ENCODE data around the gene SERPINB10.

SERPINB10 gene

DNA sequence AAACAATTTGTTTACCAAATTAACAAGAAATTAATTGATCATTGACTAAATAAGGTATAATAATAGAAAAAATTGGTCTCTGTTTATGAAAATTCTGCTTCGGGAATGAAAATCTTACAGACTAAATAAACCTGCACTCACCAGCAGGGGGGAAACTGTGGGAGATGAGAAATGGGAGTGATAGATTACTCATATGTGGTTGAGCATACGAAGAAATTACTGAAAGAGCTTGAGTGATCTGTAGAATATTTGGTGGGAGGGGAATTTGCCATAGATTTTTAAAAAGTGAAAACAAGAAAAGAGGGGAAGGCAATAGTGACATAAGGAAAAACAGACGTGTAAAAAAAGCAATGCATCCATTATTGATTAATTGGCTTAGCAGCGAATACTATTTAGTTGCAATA is 43.5 kb downstream of the SERPINB10 start:
- no peak for DNase-seq

DNA sequence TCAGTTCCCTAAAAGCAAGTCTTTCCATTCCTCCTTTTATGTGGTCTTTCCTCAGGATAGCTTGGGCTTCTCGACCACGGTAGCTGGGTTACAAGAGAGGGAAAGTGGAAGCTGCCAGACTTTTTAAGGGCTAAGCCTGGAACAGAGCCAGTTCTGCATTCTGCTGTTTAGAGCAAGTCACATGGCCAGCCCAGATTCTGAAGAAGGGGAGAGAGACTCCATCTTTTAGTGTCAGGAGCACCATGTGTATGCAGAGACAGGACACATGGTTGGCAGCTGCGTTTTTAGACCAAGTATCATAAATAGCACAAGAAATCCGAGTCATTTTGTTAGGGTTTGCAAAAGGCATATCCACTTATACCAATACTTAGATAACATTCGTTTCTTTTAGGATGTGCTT is 46.1 kb downstream of the SERPINB10 start:
- DNase-seq = no peak

DNA sequence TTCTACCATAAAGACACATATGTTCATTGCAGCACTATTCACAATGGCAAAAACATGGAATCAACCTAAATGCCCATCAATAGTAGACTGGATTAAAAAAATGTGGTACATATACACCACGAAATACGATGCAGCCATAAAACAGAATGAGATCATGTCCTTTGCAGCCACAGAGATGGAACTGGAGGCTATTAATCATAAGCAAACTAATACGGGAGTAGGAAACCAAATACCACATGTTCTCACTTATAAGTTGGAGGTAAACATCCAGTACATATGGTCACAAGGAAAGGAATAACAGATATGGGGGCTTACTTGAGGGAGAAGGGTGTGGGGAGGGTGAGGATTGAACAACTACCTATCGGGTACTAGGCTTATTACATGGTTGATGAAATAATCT is 49.0 kb downstream of the SERPINB10 start:
- no peak for DNase-seq

DNA sequence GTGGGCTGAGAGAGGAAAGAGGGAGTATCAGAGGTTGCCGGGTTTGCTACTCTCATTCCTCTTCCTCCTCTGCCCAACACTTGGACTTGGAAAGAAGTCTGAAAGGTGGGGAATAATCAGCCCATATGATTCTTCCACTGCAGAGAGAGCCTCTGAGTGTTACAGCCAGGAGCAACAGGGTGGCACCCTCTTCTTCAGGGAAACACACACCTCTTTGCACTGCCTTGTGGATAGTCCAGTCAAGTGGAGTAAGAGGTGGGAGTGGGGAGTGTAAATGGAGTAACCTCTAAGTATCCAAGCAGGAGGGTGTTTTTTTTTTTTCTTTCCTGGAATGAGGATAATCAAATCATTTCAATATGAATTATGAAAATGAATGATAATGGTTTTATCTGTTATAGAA is 53.1 kb downstream of the SERPINB10 start:
- no peak for DNase-seq

DNA sequence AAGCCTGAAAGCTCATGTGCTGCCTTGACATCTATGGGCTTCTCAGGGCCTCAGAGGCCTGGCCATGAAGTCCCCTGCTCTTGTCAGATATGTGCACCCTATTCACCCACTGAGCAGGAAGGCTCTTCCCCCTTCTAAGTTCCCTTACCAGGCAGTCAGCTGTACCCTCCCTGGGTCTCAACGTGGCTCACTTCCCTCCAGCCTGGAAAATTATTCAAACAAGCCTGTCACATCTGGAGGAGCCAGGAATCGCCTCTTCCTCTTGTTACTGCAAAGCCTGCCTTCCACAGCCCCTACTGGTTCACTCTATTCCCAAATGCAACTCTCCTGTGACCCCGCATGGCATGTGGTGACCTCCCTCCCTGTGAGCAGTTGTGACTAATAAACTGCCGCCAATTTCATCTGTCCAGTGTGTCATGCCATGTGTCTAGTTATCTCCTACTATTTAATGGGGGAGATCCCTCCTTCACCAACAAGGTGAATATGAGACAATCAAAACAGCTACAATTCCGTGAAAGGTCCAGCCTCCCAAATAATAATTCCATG is 53.8 kb downstream of the SERPINB10 start:
- no peak for DNase-seq

DNA sequence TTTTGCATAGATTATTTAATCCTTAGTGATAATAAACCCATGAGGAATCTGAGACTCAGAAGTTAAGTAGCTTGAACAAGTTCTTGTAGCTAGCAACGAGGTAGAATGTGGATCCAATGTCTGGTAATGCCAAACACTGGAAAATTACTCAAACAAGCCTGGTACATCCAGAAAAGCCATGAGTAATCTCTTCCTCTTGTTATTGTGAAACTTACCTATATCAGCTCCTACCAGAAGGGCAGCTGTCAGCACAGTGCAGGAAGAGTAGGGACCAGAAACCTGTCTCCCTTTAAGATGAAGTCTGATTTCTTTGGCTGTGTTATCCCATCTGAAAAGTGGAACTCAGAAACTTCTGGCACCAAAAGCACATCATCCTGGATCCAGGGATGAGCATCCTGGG is 54.4 kb downstream of the SERPINB10 start:
- no peak for DNase-seq

DNA sequence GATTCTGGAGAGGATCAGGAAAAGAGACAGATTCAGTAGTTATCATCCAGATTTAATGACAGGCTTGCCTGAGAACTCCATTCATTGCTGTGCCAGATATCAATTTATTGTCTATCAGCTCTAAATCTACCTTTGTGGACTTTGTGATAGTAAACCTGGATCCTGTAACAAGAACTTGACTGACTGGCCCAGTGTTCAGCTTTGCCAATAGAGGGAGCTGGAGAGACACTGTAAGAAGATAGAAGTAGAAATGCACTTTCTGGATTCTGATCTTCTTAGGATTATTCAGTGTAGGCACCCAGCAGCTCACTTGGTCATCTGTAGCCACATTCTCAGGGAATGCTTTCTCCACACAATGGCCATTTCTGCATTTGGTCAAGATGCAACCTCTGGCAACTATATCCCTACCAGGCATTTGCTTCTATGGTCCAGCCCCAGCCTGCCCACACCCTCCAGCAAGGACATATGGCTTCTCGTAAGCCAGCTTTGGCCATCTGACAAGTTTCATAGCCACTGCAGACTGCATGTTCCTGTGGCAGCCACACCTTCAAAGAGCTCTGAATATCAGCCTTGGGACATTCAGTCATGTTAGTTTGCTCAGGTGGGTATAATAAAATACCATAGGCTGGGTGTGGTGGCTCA is 56.0 kb downstream of the SERPINB10 start:
- DNase-seq = peak; percentile 26

DNA sequence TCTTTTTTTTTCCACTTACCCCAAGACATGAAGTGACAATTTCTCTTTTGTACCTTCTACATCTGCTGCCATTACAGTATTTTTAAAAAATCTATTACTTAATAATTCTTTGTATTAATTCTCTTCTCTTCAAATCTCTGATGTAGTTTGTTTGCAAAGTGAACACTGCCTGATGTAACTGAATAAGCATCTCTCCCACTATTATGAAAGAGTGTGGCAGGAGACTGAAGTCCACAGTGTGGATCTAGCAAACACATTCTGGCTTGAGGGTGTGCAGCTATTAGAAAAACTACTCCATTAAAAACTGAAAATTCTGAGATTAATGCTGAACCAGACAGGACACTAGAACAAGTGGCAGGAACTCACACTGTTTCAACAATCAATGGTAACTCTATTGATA is 57.1 kb downstream of the SERPINB10 start:
- no peak for DNase-seq

DNA sequence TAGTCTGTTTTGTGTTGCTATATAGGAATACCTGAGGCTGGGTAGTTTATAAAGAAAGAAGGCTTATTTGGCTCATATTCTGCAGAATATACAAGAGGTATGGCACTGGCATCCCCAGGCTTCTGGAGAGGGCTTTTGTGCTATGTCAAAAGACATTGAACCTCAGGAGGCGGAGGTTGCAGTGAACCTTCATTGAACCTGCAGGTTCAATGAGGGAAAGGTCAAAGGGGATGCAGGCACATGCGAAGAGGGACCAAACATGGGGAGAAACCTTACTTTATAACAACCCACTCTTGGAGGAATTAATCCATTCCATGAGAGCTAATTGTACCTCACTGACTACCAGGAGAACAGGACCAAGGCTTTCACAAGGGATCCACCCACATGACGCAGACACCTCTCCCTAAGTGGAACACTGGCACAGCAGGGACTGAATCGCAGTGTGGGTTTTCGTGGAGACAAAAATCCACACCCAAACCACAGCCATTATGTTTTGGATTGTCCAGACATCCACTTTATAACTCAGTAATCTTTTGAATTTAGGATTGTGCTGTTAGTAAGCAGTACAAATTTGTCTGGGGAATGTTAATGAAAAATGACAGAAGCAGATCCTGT is 58.1 kb downstream of the SERPINB10 start:
- no peak for DNase-seq

DNA sequence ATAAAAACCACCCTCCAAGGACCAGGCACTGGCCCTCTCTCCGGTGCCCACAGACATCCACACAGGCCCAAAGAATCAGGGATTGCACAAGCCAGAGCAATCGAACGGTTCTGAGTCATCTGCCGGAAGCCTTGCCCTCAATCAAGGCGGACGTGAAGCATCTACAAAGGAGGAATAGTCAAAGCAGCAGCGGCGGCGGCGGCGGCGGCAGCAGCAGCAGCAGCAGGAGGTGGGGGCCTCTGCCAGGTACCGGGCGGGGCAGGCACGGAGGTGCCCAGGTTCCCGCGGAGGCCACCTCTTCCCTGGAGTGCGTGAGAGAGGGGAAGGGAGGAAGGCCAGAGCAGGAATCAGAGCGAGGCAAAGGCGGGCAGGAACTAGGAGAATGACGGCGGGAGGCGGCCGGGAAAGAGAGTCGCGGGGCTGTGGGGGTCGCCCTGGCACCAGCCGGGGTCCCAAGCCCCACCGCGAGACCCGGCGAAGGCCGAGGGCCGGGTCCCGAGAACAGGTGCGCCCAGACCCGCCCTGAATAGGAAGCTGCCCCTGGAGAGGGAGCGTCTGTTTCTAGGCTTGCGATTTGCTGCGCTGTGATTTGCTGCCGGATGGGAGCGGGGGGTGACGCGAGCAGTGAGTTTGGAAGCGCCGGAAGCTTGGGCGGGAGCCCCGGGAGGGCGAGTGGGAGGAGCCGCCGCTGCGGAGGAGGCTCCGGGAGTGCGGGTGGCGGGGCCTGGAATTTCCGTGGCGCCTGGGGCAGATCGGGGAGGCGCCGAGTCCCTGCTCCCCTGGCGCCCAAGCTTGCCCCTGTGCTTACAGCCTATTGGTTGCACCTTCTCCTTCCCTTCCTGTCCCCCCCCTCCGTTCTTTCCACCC is 62.4 kb downstream of the SERPINB10 start, which contains the start of gene SERPINB8:
Gene SERPINB8 (plus strand): TSS at position 140 of the 867 bp plus-strand sequence. CDS start 8,228 bp downstream, outside the sequence.
- peak; percentile 49 for DNase-seq

DNA sequence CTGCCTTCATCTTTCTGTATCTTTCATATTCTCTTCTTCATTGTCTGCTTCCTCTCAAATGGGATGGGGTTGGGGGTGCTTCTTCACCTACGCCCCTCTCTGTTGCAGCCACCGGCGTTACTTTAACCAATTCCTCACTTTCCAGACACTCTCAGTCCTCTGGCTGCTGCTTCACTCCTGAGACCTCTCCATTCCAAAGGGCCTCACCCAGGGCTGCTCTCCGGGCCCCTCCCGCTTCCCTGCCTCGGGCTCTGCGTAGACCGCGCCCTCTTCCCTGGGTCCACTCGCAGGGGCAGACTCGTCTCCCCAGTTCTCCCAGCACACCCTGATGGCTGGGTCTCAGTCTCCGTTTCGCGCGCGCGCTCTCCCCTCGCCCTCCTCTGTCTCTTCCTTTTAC is 63.0 kb downstream of the SERPINB10 start:
- no peak for DNase-seq

DNA sequence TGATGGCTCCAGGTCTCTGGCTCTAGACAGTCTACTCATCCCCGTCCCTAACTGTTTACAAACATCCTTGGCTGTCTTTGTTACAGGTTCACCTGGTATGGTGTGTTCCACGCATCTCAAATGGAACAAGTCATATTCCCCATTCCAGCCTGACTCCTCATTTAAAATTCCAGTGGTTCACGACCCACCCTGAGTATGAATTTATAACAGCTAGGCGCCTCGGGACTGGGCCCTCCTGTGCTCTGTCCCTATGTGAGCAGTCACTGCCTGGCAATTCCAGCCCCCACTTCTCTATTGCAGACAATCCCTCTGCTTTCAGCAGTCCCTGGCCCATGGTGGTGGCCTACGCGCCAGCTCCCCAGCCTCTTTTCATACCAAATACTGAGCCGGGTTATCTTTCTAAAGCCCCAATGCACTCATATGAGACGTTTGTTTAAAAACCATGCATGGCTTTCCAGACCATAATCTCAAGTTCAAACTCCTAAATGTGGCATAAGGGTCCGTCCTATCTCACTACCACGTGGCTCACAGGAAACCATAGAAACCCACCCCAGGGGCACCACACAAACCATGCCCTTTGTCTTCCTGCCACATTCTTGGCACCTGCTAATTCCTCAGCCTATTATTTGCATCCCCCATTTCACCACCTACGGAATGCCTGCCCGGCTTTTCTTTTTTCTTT is 63.7 kb downstream of the SERPINB10 start:
- no peak for DNase-seq

DNA sequence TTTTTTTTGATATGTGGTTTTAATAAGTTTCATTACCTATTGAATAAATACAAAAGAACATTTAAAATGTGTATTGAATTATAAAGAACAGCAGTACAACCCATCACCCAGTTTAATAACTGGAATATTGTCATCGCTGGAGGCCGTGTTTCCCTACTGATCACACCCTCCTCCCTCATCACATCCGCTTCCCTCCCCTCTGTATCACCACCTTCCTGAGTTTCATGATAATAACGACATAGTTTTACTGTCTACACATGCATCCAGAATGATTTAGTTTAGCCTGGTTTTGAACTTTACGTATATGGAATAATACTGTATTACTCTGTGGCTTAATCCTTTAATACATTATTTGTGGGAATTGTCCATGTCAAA is 64.2 kb downstream of the SERPINB10 start:
- DNase-seq = no peak

DNA sequence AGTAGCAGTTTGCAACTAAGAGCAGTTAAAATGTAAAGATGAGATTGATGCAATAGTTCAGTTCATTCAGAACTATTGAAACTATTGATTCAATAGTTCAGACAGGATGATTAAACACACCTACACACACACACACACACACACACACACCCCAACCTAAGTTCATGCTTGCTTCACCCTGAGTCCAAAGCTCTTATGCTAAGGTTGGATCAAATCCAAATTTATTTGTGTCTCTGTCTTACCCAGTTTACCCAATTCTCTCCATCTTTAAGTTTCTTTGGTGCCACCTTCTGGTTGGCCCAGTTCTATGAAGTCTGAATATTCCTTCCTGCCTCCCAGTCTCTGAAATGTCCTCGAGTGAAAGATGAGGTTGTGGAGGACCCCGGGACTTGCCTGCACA is 67.2 kb downstream of the SERPINB10 start:
- DNase-seq = no peak

DNA sequence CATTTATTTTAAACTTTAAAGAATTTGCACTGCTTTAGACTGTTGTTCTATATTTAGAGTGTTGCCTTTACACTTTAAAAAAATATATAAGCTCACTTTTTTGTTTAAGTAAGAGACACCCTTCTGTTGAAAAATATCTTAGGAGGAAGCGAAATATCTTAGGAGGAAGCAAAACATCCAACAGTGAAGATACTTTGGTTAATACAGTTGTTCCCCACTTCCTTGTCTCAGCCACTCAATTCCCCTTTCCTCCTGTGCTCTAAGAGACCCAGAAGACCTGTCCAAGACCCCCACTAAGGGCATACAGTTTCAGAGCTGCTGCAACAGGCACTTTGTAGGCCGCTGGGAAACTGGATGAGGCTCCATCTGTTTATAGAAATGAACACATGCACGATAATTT is 67.9 kb downstream of the SERPINB10 start:
- no peak for DNase-seq

DNA sequence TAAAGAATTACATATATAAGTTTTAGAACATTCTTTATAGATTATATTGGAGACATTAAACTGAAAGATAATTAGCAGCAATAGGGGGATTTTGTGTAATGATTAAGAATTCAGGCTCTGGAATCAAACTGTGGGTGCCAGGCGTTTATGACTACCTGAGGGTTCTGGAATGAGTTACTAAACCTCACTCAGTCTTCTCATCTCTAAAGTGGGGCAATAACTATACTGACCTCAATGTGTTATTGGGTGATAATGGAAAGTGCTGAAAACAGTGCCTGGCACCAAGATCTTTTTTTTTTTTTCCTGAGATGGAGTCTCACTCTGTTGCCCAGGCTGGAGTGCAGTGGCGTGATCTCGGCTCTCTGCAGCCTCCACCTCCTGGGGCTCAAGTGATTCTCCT is 69.3 kb downstream of the SERPINB10 start:
- no peak for DNase-seq

DNA sequence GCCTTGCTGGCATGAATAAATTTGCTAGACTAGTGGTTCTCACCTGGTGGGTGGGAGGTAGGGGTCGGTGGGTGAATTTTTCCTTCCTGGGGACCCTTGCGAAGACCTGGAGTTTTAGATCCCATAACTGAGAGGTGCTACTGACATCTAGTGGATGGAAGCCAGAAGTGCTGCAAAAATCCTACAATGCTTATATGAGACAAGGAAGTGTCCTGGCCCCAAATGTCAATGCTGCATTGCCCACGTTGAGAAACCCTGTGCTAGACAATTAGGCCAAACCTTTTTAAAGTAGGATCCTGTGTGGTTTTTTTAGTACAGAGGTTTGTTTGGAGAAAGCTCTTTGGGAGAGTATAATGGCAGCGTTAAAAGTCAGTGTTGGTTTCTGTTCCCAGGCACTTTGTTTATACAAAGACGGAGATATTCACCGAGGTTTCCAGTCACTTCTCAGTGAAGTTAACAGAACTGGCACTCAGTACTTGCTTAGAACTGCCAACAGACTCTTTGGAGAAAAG is 71.7 kb downstream of the SERPINB10 start:
- peak; percentile 21 for DNase-seq

DNA sequence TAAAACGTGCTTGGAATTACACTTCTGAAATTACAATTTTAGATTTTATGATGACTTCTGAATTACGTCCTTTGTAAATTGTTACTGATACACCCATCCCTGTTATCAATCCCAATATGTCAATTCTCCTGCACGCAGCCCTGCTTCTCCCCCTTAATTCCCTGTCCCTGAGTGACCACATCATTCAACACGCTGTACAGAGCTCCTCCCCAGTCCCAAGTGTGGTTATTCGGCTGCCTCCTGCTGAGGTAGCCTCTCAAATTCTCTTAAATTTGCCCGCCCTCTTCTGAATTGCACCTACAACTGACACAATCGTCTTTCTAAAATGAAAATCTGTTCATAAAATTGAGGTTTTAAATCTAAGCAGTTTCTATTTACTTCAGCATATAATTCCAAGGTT is 72.3 kb downstream of the SERPINB10 start:
- DNase-seq = no peak

DNA sequence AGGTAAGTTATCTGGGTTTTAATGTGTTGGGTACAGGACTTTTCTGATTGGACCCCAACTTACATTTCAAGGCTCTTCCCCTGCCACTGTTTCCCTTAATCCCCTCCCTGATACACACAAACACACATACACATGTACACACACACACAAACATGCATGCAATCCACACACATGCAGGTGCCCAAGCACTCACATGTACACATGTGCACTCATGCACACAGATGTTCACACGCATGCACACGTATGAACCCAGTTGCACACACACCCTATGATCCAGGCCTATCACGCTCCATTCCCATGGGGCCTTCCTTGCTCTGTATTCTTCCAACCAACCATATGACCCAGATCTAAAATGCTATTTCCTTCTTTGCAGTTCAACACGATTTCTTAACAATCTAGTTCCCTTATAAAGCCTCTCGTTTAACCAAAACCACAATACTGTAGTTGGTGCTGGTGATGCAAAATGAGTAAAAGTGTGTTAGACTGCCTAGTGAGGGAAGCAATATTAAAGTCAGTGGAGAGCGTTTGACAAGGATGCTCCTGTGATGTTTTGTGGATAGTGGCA is 73.2 kb downstream of the SERPINB10 start:
- no peak for DNase-seq

DNA sequence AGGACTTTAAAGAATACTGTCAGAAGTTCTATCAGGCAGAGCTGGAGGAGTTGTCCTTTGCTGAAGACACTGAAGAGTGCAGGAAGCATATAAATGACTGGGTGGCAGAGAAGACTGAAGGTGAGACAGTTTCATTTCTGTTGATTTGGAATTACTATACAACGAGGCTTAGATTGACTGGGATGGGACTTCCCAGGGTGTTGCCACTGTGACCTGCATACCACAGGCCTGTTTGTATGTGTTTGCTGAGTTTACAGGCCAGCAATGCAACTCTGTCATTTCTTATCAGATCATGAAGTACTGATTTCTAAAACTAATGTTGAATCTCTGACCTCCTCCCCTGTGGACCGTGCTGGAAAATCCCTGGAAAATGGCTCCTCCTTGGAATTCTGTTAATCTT is 74.0 kb downstream of the SERPINB10 start:
- no peak for DNase-seq

DNA sequence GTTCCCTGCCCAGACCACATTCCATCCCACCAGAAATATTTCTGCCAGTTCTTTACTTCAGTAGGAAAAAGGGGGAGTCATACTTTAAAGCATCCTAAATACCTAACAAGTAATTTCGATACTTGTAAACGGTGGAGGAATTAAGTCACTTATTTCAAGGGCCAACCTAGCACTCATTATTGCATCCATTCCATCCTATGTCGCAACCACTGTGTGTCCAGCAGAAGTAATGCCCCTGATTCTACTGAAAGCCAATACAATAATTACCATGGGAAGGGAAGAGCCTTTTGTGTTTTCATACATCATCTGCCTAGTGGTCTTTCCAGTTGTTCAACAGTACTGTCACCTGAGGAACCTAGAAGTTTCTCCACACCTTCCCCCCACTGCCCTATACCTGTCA is 74.6 kb downstream of the SERPINB10 start:
- DNase-seq = no peak
